Measurements from ENCODE around the gene NDUFB8. TPM values are rescaled to one million over a fixed set of nuclear protein-coding genes. Genes with fewer than 3 reads are reported as not detected.

Gene NDUFB8
- total and polyA plus RNA-seq, 4 donors, result 72.4 to 297 (median 199) TPM

- Histone ChIP-seq H3K36me3 (ENCODE audit: control insufficient read depth in 4 of 4, insufficient read depth in 3 of 4, low read depth in 1 of 4, low read length in 3 of 4) (no peaks in the 10 kb centered on the region), H3K4me3 (ENCODE audit: low read depth in 1 of 3, low read length in 3 of 3) (no peak overlapping the region), H3K4me1 (ENCODE audit: control insufficient read depth in 4 of 4, insufficient read depth in 4 of 4, low read length in 3 of 4) (peaks cover 0 to 2% (median 0%) of the 10 kb centered on the region in 4 donors), H3K27me3 (ENCODE audit: control insufficient read depth in 4 of 4, insufficient read depth in 4 of 4, low read length in 3 of 4) (peaks cover 0 to 11% (median 4%) of the 10 kb centered on the region in 4 donors), H3K27ac (ENCODE audit: low read depth in 1 of 2, low read length in 2 of 2) (no peak overlapping the region), H3K9ac (ENCODE audit: low read depth in 1 of 2, low read length in 2 of 2) (no peak overlapping the region), H3K9me3 (ENCODE audit: control insufficient read depth in 4 of 4, low read length in 3 of 4) (no peaks in the 10 kb centered on the region)
- 27% methylated on average over 6 of the region's 6 CpGs for WGBS
- TF ChIP-seq, protein P1, sequence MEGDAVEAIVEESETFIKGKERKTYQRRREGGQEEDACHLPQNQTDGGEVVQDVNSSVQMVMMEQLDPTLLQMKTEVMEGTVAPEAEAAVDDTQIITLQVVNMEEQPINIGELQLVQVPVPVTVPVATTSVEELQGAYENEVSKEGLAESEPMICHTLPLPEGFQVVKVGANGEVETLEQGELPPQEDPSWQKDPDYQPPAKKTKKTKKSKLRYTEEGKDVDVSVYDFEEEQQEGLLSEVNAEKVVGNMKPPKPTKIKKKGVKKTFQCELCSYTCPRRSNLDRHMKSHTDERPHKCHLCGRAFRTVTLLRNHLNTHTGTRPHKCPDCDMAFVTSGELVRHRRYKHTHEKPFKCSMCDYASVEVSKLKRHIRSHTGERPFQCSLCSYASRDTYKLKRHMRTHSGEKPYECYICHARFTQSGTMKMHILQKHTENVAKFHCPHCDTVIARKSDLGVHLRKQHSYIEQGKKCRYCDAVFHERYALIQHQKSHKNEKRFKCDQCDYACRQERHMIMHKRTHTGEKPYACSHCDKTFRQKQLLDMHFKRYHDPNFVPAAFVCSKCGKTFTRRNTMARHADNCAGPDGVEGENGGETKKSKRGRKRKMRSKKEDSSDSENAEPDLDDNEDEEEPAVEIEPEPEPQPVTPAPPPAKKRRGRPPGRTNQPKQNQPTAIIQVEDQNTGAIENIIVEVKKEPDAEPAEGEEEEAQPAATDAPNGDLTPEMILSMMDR (IDR thresholded peaks at IDR 0.05; ENCODE audit: low read depth, low read length, missing input control), result no peak
- TF ChIP-seq RAD21 (IDR thresholded peaks at IDR 0.05), result no peak
- no peak for TF ChIP-seq FOXA1 (IDR thresholded peaks at IDR 0.05)
- TF ChIP-seq SP1 (IDR thresholded peaks at IDR 0.05), result no peak
- TF ChIP-seq TAF1 (conservative IDR thresholded peaks at IDR 0.05), result no peak
- TF ChIP-seq, protein P2, sequence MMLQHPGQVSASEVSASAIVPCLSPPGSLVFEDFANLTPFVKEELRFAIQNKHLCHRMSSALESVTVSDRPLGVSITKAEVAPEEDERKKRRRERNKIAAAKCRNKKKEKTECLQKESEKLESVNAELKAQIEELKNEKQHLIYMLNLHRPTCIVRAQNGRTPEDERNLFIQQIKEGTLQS (IDR thresholded peaks at IDR 0.05), result no peak
- no peak for TF ChIP-seq HNF4A (conservative IDR thresholded peaks at IDR 0.05)
- TF ChIP-seq HNF4G (IDR thresholded peaks at IDR 0.05), result no peak
- TF ChIP-seq YY1 (IDR thresholded peaks at IDR 0.05), result no peak
- TF ChIP-seq RXRA (IDR thresholded peaks at IDR 0.05), result no peak
- TF ChIP-seq ZBTB33 (IDR thresholded peaks at IDR 0.05), result no peak
- TF ChIP-seq FOXA2 (IDR thresholded peaks at IDR 0.05), result no peak
- TF ChIP-seq EGR1 (IDR thresholded peaks at IDR 0.05; ENCODE audit: low read depth in 2 of 2), result no peak
- no peak for TF ChIP-seq GABPA (IDR thresholded peaks at IDR 0.05 in 1 of 2, conservative IDR thresholded peaks at IDR 0.05 in 1 of 2)
- TF ChIP-seq JUND (IDR thresholded peaks at IDR 0.05), result no peak
- TF ChIP-seq, protein P3, sequence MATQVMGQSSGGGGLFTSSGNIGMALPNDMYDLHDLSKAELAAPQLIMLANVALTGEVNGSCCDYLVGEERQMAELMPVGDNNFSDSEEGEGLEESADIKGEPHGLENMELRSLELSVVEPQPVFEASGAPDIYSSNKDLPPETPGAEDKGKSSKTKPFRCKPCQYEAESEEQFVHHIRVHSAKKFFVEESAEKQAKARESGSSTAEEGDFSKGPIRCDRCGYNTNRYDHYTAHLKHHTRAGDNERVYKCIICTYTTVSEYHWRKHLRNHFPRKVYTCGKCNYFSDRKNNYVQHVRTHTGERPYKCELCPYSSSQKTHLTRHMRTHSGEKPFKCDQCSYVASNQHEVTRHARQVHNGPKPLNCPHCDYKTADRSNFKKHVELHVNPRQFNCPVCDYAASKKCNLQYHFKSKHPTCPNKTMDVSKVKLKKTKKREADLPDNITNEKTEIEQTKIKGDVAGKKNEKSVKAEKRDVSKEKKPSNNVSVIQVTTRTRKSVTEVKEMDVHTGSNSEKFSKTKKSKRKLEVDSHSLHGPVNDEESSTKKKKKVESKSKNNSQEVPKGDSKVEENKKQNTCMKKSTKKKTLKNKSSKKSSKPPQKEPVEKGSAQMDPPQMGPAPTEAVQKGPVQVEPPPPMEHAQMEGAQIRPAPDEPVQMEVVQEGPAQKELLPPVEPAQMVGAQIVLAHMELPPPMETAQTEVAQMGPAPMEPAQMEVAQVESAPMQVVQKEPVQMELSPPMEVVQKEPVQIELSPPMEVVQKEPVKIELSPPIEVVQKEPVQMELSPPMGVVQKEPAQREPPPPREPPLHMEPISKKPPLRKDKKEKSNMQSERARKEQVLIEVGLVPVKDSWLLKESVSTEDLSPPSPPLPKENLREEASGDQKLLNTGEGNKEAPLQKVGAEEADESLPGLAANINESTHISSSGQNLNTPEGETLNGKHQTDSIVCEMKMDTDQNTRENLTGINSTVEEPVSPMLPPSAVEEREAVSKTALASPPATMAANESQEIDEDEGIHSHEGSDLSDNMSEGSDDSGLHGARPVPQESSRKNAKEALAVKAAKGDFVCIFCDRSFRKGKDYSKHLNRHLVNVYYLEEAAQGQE (IDR thresholded peaks at IDR 0.05), result no peak
- DNase-seq (ENCODE audit: low spot score), result no peak
Observed at GRCh38 chr10:100567826-100568225, 38.2 kb upstream of the NDUFB8 start.

DNA sequence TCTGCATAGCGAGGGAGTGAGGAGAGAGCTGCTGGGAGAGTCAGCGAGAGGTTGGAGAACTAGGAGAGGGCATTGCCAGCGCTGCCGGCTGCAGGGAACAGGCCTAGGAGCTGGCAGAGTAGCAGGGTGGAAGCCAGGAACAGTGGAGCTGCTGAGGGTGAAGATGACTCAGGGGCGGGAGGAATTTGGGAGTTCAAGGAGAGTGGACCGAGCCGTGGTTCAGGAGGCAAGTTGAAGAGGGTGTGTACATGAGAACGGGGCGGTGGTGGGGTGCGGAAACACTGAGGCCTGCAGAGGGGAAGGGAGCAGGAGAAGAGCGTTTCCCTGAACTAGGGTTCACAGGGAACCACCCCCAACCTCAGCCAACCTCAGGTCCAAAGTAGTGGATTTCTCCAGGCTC is 37.6 kb upstream of the NDUFB8 start:
- peaks cover 0 to 11% (median 4%) of the 10 kb centered on the region in 4 donors for H3K27me3 ChIP-seq (ENCODE audit: control insufficient read depth in 4 of 4, insufficient read depth in 4 of 4, low read length in 3 of 4)
- no peaks in the 10 kb centered on the region for H3K9me3 ChIP-seq (ENCODE audit: control insufficient read depth in 4 of 4, low read length in 3 of 4)
- H3K36me3 ChIP-seq (ENCODE audit: control insufficient read depth in 4 of 4, insufficient read depth in 3 of 4, low read depth in 1 of 4, low read length in 3 of 4), result no peaks in the 10 kb centered on the region
- no peak overlapping the region for H3K4me3 ChIP-seq (ENCODE audit: low read depth in 1 of 3, low read length in 3 of 3)
- DNase-seq (ENCODE audit: low spot score), result no peak
- 43% methylated on average over 11 of the region's 11 CpGs for WGBS
- TF ChIP-seq ZBTB33 (IDR thresholded peaks at IDR 0.05) (no peak), FOXA2 (IDR thresholded peaks at IDR 0.05) (no peak), TAF1 (conservative IDR thresholded peaks at IDR 0.05) (no peak), RAD21 (IDR thresholded peaks at IDR 0.05) (no peak), FOXA1 (IDR thresholded peaks at IDR 0.05) (no peak), NR2F2 (IDR thresholded peaks at IDR 0.05) (no peak)
- H3K4me1 ChIP-seq (ENCODE audit: control insufficient read depth in 4 of 4, insufficient read depth in 4 of 4, low read length in 3 of 4), result peaks cover under 1 to 6% (median 3%) of the 10 kb centered on the region in 4 donors
- H3K27ac ChIP-seq (ENCODE audit: low read depth in 1 of 2, low read length in 2 of 2), result no peak overlapping the region
- no peak overlapping the region for H3K9ac ChIP-seq (ENCODE audit: low read depth in 1 of 2, low read length in 2 of 2)

All from liver (tissue), 9 donors.